ENCODE data around the gene MESD. TPM values are rescaled to one million over a fixed set of nuclear protein-coding genes. Genes with fewer than 3 reads are reported as not detected.

Gene MESD
- total and polyA plus RNA-seq, 9 of the 15 experiments (the other 6 are each of a cell fraction or from before 2014, with no cell fraction given), result 11.3 to 39.7 (median 22.8) TPM

DNA sequence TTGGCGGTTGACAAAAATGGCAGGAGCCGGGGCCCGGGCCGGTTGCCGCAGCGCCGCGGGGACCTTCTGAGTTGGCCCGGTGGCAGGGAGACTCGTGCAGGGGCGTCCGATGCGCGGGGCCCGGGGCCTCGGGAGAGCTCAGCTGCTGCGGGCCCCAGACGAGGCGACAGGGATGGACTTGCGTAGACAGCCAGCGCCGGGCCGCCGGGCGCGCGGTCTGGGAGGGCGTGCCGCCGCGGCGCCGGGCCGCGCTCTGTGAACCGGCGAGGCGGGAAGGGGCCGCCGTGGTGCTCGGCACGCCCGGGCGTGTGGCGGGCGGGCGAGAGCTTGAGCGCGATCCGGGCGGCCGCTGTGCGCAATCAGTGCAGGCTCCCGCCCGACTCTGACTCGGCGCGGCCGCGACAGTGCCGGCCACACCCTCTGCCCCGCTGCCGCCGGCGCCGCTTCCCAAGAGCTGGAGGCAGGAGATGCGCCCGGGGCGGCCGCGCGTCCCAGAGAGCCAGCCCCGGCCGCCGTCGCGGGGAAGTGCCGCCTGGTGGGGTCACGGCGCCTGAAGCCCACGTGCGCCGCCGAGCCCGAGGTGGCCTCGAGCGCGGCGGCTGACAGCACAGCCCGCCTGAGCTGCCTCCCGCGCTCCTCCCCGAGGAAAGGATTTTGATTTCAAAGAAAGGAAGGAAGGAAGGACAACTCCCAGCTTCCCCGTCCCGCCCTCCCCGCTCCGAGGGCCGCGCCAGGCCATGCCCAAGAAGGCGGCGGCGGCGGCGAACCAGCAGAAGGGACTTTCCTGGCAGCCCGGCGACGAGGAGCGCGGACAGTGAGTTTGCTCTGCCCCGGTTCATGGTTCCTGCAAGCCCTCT, 11.8 kb upstream of the MESD start:
- POLR2A ChIA-PET, result interaction anchor here (1.0 kb wide), 1 partner anchor 163 kb away, joined by 3 read pairs; no protein-coding TSS in a partner anchor
- peak overlapping the region; percentile 90 for H3K4me3 ChIP-seq
- intact Hi-C loops (cut with micrococcal nuclease) (no loop called here), in situ Hi-C loops (cut with MboI) (no loop called here)
- no peaks in the 10 kb centered on the region for H3K9me1 ChIP-seq (ENCODE audit: control insufficient read depth, insufficient read depth, low read length)
- H3K4me1 ChIP-seq (replicated peaks in 1 of 2; ENCODE audit: control insufficient read depth in 2 of 2, insufficient read depth in 2 of 2, low read length in 2 of 2), result peaks cover 12 to 31% of the 10 kb centered on the region in 2 experiments
- no peaks in the 10 kb centered on the region for H4K20me1 ChIP-seq (replicated peaks; ENCODE audit: control insufficient read depth, insufficient read depth, low read length)
- ATAC-seq (peak; percentile 65), FAIRE-seq (no peak), DNase-seq (ENCODE audit: extremely low read depth in 1 of 4, low spot score in 3 of 4) (peak; percentile 69 to 73 (median 72))
- no peaks in the 10 kb centered on the region for H3K27me3 ChIP-seq (ENCODE audit: control insufficient read depth in 2 of 2, insufficient read depth in 2 of 2, low read length in 2 of 2)
- BruUV-seq (replicated peaks), result TSS peak; percentile 44
- CTCF ChIA-PET (ENCODE audit: low intra/inter-chr PET ratio), result no interaction called here
- peak overlapping the region; percentile 86; the same call in 1 of the 2 replicates for H3K4me2 ChIP-seq (ENCODE audit: insufficient read depth, low read length)
- peaks cover 13% of the 10 kb centered on the region; the same call in 1 of the 3 replicates for H3K36me3 ChIP-seq (ENCODE audit: control insufficient read depth, insufficient read depth, low read length)
- H3K9me3 ChIP-seq (replicated peaks; ENCODE audit: control insufficient read depth, insufficient read depth, low read depth, low read length), result no peaks in the 10 kb centered on the region
- H3K27ac ChIP-seq (ENCODE audit: extremely low read depth, low read depth, low read length), result peak overlapping the region; percentile 92; the same call in 2 of the 3 replicates
- 2% methylated on average over 71 of the region's 110 CpGs for WGBS (ENCODE audit: insufficient coverage, low coverage, missing lambda C conversion rate)
- H3K9ac ChIP-seq (ENCODE audit: insufficient read depth in 1 of 2, low read depth in 2 of 2, low read length in 2 of 2), result peak overlapping the region; percentile 88 to 96; a peak in 3 of 4 replicates
- H3K79me2 ChIP-seq (ENCODE audit: control insufficient read depth, insufficient read depth, low read length), result peaks cover 43% of the 10 kb centered on the region
- H2AFZ ChIP-seq (ENCODE audit: low read depth, low read length), result peak overlapping the region; percentile 79
- TF ChIP-seq, protein P1, sequence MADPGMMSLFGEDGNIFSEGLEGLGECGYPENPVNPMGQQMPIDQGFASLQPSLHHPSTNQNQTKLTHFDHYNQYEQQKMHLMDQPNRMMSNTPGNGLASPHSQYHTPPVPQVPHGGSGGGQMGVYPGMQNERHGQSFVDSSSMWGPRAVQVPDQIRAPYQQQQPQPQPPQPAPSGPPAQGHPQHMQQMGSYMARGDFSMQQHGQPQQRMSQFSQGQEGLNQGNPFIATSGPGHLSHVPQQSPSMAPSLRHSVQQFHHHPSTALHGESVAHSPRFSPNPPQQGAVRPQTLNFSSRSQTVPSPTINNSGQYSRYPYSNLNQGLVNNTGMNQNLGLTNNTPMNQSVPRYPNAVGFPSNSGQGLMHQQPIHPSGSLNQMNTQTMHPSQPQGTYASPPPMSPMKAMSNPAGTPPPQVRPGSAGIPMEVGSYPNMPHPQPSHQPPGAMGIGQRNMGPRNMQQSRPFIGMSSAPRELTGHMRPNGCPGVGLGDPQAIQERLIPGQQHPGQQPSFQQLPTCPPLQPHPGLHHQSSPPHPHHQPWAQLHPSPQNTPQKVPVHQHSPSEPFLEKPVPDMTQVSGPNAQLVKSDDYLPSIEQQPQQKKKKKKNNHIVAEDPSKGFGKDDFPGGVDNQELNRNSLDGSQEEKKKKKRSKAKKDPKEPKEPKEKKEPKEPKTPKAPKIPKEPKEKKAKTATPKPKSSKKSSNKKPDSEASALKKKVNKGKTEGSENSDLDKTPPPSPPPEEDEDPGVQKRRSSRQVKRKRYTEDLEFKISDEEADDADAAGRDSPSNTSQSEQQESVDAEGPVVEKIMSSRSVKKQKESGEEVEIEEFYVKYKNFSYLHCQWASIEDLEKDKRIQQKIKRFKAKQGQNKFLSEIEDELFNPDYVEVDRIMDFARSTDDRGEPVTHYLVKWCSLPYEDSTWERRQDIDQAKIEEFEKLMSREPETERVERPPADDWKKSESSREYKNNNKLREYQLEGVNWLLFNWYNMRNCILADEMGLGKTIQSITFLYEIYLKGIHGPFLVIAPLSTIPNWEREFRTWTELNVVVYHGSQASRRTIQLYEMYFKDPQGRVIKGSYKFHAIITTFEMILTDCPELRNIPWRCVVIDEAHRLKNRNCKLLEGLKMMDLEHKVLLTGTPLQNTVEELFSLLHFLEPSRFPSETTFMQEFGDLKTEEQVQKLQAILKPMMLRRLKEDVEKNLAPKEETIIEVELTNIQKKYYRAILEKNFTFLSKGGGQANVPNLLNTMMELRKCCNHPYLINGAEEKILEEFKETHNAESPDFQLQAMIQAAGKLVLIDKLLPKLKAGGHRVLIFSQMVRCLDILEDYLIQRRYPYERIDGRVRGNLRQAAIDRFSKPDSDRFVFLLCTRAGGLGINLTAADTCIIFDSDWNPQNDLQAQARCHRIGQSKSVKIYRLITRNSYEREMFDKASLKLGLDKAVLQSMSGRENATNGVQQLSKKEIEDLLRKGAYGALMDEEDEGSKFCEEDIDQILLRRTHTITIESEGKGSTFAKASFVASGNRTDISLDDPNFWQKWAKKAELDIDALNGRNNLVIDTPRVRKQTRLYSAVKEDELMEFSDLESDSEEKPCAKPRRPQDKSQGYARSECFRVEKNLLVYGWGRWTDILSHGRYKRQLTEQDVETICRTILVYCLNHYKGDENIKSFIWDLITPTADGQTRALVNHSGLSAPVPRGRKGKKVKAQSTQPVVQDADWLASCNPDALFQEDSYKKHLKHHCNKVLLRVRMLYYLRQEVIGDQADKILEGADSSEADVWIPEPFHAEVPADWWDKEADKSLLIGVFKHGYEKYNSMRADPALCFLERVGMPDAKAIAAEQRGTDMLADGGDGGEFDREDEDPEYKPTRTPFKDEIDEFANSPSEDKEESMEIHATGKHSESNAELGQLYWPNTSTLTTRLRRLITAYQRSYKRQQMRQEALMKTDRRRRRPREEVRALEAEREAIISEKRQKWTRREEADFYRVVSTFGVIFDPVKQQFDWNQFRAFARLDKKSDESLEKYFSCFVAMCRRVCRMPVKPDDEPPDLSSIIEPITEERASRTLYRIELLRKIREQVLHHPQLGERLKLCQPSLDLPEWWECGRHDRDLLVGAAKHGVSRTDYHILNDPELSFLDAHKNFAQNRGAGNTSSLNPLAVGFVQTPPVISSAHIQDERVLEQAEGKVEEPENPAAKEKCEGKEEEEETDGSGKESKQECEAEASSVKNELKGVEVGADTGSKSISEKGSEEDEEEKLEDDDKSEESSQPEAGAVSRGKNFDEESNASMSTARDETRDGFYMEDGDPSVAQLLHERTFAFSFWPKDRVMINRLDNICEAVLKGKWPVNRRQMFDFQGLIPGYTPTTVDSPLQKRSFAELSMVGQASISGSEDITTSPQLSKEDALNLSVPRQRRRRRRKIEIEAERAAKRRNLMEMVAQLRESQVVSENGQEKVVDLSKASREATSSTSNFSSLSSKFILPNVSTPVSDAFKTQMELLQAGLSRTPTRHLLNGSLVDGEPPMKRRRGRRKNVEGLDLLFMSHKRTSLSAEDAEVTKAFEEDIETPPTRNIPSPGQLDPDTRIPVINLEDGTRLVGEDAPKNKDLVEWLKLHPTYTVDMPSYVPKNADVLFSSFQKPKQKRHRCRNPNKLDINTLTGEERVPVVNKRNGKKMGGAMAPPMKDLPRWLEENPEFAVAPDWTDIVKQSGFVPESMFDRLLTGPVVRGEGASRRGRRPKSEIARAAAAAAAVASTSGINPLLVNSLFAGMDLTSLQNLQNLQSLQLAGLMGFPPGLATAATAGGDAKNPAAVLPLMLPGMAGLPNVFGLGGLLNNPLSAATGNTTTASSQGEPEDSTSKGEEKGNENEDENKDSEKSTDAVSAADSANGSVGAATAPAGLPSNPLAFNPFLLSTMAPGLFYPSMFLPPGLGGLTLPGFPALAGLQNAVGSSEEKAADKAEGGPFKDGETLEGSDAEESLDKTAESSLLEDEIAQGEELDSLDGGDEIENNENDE (IDR thresholded peaks at IDR 0.05; ENCODE audit: low read depth, low read length), result no peak
- no peak for TF ChIP-seq MEIS2 (IDR thresholded peaks at IDR 0.05; ENCODE audit: partially characterized antibody)
- TF ChIP-seq MTA2 (IDR thresholded peaks at IDR 0.05; ENCODE audit: low read depth), result no peak
- TF ChIP-seq CHCHD3 (CRISPR knock-in tag; IDR thresholded peaks at IDR 0.05), result no peak
- TF ChIP-seq SMAD1 (IDR thresholded peaks at IDR 0.05; ENCODE audit: low read depth, low read length, partially characterized antibody), result no peak
- no peak for TF ChIP-seq STAT5A (IDR thresholded peaks at IDR 0.05; ENCODE audit: borderline replicate concordance, low read length)
- peak in 1 of 2 experiments; percentile 28; a peak in 2 of 4 replicates for TF ChIP-seq NRF1 (conservative IDR thresholded peaks at IDR 0.05 in 1 of 2, IDR thresholded peaks at IDR 0.05 in 1 of 2)
- peak in 2 of 3 experiments; percentile 5 to 34 for TF ChIP-seq YY1 (IDR thresholded peaks at IDR 0.05; ENCODE audit: borderline replicate concordance in 1 of 3, control insufficient read depth in 1 of 3, extremely low read depth in 1 of 3, insufficient read depth in 3 of 3, insufficient read length in 1 of 3, insufficient replicate concordance in 2 of 3, low read depth in 1 of 3, low read length in 2 of 3)
